Measurements from ENCODE around the gene ARHGAP22.

Gene ARHGAP22

GRCh38 chr10:48511875-48512231, 93.0 kb downstream of the ARHGAP22 start:
- DNase-seq (ENCODE audit: low spot score), result no peak

GRCh38 chr10:48511066-48511874, 93.6 kb downstream of the ARHGAP22 start:
- DNase-seq (ENCODE audit: low spot score), result no peak

- no peak for DNase-seq (ENCODE audit: low spot score)
Observed at GRCh38 chr10:48509974-48510692, 94.7 kb downstream of the ARHGAP22 start.

GRCh38 chr10:48508791-48509772, 95.8 kb downstream of the ARHGAP22 start:
- DNase-seq (ENCODE audit: low spot score), result no peak

- DNase-seq (ENCODE audit: low spot score), result no peak
Observed at GRCh38 chr10:48507933-48508790, 96.7 kb downstream of the ARHGAP22 start.

GRCh38 chr10:48507494-48507893, 97.4 kb downstream of the ARHGAP22 start:
- no peak for DNase-seq (ENCODE audit: low spot score)

- peak; percentile 32 for DNase-seq (ENCODE audit: low spot score)
Observed at GRCh38 chr10:48506147-48506917, 98.5 kb downstream of the ARHGAP22 start.

- DNase-seq (ENCODE audit: low spot score), result no peak
Observed at GRCh38 chr10:48505394-48506112, 99.3 kb downstream of the ARHGAP22 start.

GRCh38 chr10:48504141-48504885, 100.6 kb downstream of the ARHGAP22 start:
- no peak for DNase-seq (ENCODE audit: low spot score)

- no peak for DNase-seq (ENCODE audit: low spot score)
Observed at GRCh38 chr10:48503293-48503911, 101.5 kb downstream of the ARHGAP22 start.

- no peak for DNase-seq (ENCODE audit: low spot score)
Observed at GRCh38 chr10:48502791-48503190, 102.1 kb downstream of the ARHGAP22 start.

GRCh38 chr10:48501787-48502771, 102.8 kb downstream of the ARHGAP22 start:
- DNase-seq (ENCODE audit: low spot score), result no peak

GRCh38 chr10:48501226-48501625, 103.6 kb downstream of the ARHGAP22 start:
- no peak for DNase-seq (ENCODE audit: low spot score)

GRCh38 chr10:48500771-48501170, 104.1 kb downstream of the ARHGAP22 start:
- DNase-seq (ENCODE audit: low spot score), result no peak

- DNase-seq (ENCODE audit: low spot score), result no peak
Observed at GRCh38 chr10:48498940-48499510, 105.8 kb downstream of the ARHGAP22 start.

- no peak for DNase-seq (ENCODE audit: low spot score)
Observed at GRCh38 chr10:48497780-48498770, 106.8 kb downstream of the ARHGAP22 start.
